ENCODE results near the gene TIMP1.

The TIMP1 gene

DNA sequence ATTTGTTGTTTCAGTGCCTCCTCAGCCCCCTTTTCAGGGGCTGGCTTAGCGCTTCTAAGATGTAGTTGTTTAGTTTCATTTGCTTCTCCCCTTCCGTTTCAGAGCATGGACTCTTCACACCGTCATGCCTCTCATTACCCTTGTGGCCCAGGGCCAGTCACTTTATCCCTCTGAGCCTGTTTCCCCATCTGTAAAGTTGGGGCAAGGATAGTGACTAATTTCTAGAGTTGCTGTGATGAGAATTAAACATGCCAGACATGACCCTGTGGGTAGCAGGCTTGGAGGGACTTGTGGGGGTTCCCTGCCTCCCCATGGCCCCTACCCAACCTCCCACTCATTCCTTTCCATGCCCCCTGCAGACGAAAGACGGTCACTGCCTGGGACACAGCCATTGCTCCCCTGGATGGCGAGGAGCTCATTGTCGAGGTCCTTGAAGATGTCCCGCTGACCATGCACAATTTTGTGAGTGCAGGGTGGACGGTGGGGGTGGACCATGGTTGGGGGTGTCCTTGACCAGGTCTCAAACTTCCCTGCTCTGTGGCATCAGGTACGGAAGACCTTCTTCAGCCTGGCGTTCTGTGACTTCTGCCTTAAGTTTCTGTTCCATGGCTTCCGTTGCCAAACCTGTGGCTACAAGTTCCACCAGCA is 17.7 kb upstream of the TIMP1 start:
- Histone ChIP-seq H3K36me3 (replicated peaks; ENCODE audit: low read depth, low read length) (peaks cover 45% of the 10 kb centered on the region), H3K4me2 (ENCODE audit: low read length) (peak overlapping the region; percentile 47), H4K20me1 (ENCODE audit: insufficient read depth, low read length) (0 out of 2 replicates have a peak, but pooled peaks cover 4% of the 10 kb centered on the region), H3K9me3 (ENCODE audit: insufficient read depth, low read length) (no peaks in the 10 kb centered on the region), H3K27me3 (ENCODE audit: low read depth, low read length) (no peaks in the 10 kb centered on the region), H3K9ac (ENCODE audit: low read length) (peak overlapping the region; percentile 19; the same call in 1 of the 2 replicates), H3K4me1 (ENCODE audit: low read length) (peaks cover 51% of the 10 kb centered on the region), H3K27ac (ENCODE audit: low read length) (peak overlapping the region; percentile 54), H3K79me2 (ENCODE audit: low read length) (peaks cover 38% of the 10 kb centered on the region), H2AFZ (ENCODE audit: low read depth, low read length) (no peak overlapping the region), H3K4me3 (ENCODE audit: low read length) (no peak overlapping the region)
- no peak for TF ChIP-seq EZH2phosphoT487 (IDR thresholded peaks at IDR 0.05; ENCODE audit: low read depth)
- TF ChIP-seq, protein P1, sequence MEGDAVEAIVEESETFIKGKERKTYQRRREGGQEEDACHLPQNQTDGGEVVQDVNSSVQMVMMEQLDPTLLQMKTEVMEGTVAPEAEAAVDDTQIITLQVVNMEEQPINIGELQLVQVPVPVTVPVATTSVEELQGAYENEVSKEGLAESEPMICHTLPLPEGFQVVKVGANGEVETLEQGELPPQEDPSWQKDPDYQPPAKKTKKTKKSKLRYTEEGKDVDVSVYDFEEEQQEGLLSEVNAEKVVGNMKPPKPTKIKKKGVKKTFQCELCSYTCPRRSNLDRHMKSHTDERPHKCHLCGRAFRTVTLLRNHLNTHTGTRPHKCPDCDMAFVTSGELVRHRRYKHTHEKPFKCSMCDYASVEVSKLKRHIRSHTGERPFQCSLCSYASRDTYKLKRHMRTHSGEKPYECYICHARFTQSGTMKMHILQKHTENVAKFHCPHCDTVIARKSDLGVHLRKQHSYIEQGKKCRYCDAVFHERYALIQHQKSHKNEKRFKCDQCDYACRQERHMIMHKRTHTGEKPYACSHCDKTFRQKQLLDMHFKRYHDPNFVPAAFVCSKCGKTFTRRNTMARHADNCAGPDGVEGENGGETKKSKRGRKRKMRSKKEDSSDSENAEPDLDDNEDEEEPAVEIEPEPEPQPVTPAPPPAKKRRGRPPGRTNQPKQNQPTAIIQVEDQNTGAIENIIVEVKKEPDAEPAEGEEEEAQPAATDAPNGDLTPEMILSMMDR (IDR thresholded peaks at IDR 0.05; ENCODE audit: low read depth, low read length): no peak

DNA sequence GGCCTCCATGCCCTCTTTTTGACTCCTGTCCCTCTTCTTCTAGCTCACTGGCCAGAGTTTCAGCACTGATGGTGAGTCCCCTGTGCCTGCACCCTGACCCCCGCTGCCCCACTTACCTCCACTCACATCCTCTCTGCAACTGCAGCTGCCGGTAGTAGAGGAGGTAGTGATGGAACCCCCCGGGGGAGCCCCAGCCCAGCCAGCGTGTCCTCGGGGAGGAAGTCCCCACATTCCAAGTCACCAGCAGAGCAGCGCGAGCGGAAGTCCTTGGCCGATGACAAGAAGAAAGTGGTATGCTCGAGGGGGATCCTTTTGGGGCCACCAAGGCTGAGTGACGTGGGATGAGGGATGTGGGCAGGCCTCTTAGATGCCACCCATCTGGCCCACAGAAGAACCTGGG is 15.4 kb upstream of the TIMP1 start:
- peak overlapping the region; percentile 50 for H3K27ac ChIP-seq (ENCODE audit: low read length)
- H3K4me3 ChIP-seq (ENCODE audit: low read length): peak overlapping the region; percentile 33; the same call in 1 of the 2 replicates
- no peaks in the 10 kb centered on the region for H3K27me3 ChIP-seq (ENCODE audit: low read depth, low read length)
- H3K9ac ChIP-seq (ENCODE audit: low read length): peak overlapping the region; percentile 10; the same call in 1 of the 2 replicates
- H3K79me2 ChIP-seq (ENCODE audit: low read length): peaks cover 28% of the 10 kb centered on the region
- peaks cover 45% of the 10 kb centered on the region for H3K4me1 ChIP-seq (ENCODE audit: low read length)
- TF ChIP-seq, protein P1 (IDR thresholded peaks at IDR 0.05; ENCODE audit: low read depth, low read length): no peak
- TF ChIP-seq EZH2phosphoT487 (IDR thresholded peaks at IDR 0.05; ENCODE audit: low read depth): no peak
- H3K36me3 ChIP-seq (replicated peaks; ENCODE audit: low read depth, low read length): peaks cover 55% of the 10 kb centered on the region
- peak overlapping the region; percentile 49 for H3K4me2 ChIP-seq (ENCODE audit: low read length)
- 0 out of 2 replicates have a peak, but pooled peaks cover 2% of the 10 kb centered on the region for H4K20me1 ChIP-seq (ENCODE audit: insufficient read depth, low read length)
- no peaks in the 10 kb centered on the region for H3K9me3 ChIP-seq (ENCODE audit: insufficient read depth, low read length)
- no peak overlapping the region for H2AFZ ChIP-seq (ENCODE audit: low read depth, low read length)

DNA sequence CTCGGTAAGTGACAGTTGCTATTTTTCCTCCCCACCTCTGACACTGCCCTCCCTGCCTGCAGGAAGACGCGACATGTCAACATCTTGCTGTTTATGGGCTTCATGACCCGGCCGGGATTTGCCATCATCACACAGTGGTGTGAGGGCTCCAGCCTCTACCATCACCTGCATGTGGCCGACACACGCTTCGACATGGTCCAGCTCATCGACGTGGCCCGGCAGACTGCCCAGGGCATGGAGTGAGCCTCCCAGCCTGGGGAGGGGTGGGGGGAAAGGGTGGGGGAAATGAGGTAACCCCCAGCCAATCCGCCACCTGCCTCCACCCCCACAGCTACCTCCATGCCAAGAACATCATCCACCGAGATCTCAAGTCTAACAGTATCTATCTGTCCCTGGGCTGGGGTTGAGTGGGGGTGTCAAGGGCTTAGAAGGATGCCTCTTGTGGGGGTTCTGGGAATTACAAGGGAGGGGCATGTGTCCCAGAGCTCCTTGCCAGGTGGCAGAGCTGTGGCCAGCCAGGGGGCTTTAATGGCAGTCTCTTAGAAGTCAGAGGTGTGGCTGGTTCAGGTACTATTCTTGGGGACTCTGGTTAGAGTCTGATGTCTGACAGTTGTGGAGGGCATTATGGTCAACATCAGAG is 13.5 kb upstream of the TIMP1 start:
- Histone ChIP-seq H3K27ac (ENCODE audit: low read length) (no peak overlapping the region), H3K79me2 (ENCODE audit: low read length) (peaks cover 10% of the 10 kb centered on the region), H2AFZ (ENCODE audit: low read depth, low read length) (no peak overlapping the region), H3K9me3 (ENCODE audit: insufficient read depth, low read length) (no peaks in the 10 kb centered on the region), H3K27me3 (ENCODE audit: low read depth, low read length) (no peaks in the 10 kb centered on the region), H3K4me2 (ENCODE audit: low read length) (no peak overlapping the region), H3K9ac (ENCODE audit: low read length) (no peak overlapping the region), H3K36me3 (replicated peaks; ENCODE audit: low read depth, low read length) (peaks cover 46% of the 10 kb centered on the region), H3K4me3 (ENCODE audit: low read length) (no peak overlapping the region), H4K20me1 (ENCODE audit: insufficient read depth, low read length) (no peaks in the 10 kb centered on the region), H3K4me1 (ENCODE audit: low read length) (peaks cover 30% of the 10 kb centered on the region)
- TF ChIP-seq EZH2phosphoT487 (IDR thresholded peaks at IDR 0.05; ENCODE audit: low read depth): no peak
- TF ChIP-seq, protein P1 (IDR thresholded peaks at IDR 0.05; ENCODE audit: low read depth, low read length): no peak

- Histone ChIP-seq H3K79me2 (ENCODE audit: low read length) (no peaks in the 10 kb centered on the region), H3K27ac (ENCODE audit: low read length) (no peak overlapping the region), H3K4me1 (ENCODE audit: low read length) (peaks cover 15% of the 10 kb centered on the region), H3K27me3 (ENCODE audit: low read depth, low read length) (no peaks in the 10 kb centered on the region), H3K4me3 (ENCODE audit: low read length) (no peak overlapping the region), H3K9me3 (ENCODE audit: insufficient read depth, low read length) (no peaks in the 10 kb centered on the region), H2AFZ (ENCODE audit: low read depth, low read length) (no peak overlapping the region), H3K9ac (ENCODE audit: low read length) (no peak overlapping the region), H4K20me1 (ENCODE audit: insufficient read depth, low read length) (no peaks in the 10 kb centered on the region), H3K36me3 (replicated peaks; ENCODE audit: low read depth, low read length) (peaks cover 36% of the 10 kb centered on the region), H3K4me2 (ENCODE audit: low read length) (no peak overlapping the region)
- no peak for TF ChIP-seq EZH2phosphoT487 (IDR thresholded peaks at IDR 0.05; ENCODE audit: low read depth)
- TF ChIP-seq, protein P1 (IDR thresholded peaks at IDR 0.05; ENCODE audit: low read depth, low read length): no peak
Measured at GRCh38 chrX:47570794-47571193, 11.4 kb upstream of the TIMP1 start.
